KOPT-K1 (cell line): ENCODE data around the gene CHD5.

ENCODE experiments used
- H3K27ac ChIP-seq: fragments of 200-600 bp; sonication (generic); 2 replicates; pipeline ENCODE4 v1.5.1; 2016; ENCODE audit warnings: antibody characterized with exemption, mild to moderate bottlenecking, low read depth, low read length; ENCODE audit not compliant: poor library complexity, severe bottlenecking
- H3K36me3 ChIP-seq: fragments of 200-600 bp; sonication (generic); 2 replicates; pipeline ENCODE4 v1.5.1; 2017; ENCODE audit warnings: antibody characterized with exemption, mild to moderate bottlenecking, low read length, moderate library complexity; ENCODE audit not compliant: insufficient read depth
- H3K9me3 ChIP-seq: fragments of 200-600 bp; sonication (generic); 2 replicates; pipeline ENCODE4 v1.5.1; 2017; ENCODE audit warnings: antibody characterized with exemption, low read length, mild to moderate bottlenecking; ENCODE audit not compliant: insufficient read depth, poor library complexity, severe bottlenecking

CHD5 gene

GRCh38 chr1:6128276-6129081 is 51.6 kb downstream of the CHD5 start:
- Histone ChIP-seq H3K36me3 (no peaks in the 10 kb centered on the region), H3K27ac (no peak overlapping the region), H3K9me3 (peaks cover 21% of the 10 kb centered on the region)

- H3K27ac ChIP-seq, result no peak overlapping the region
- peaks cover 14% of the 10 kb centered on the region for H3K9me3 ChIP-seq
- H3K36me3 ChIP-seq, result no peaks in the 10 kb centered on the region
Observed at GRCh38 chr1:6127587-6128163, 52.4 kb downstream of the CHD5 start.

- H3K27ac ChIP-seq, result no peak overlapping the region
- H3K36me3 ChIP-seq, result no peaks in the 10 kb centered on the region
- peaks cover 3% of the 10 kb centered on the region for H3K9me3 ChIP-seq
Observed at GRCh38 chr1:6126521-6127067, 53.5 kb downstream of the CHD5 start.

GRCh38 chr1:6126028-6126427 is 54.1 kb downstream of the CHD5 start:
- no peaks in the 10 kb centered on the region for H3K9me3 ChIP-seq
- no peaks in the 10 kb centered on the region for H3K36me3 ChIP-seq
- no peak overlapping the region for H3K27ac ChIP-seq

GRCh38 chr1:6125366-6125765 is 54.8 kb downstream of the CHD5 start:
- Histone ChIP-seq H3K27ac (no peak overlapping the region), H3K9me3 (no peaks in the 10 kb centered on the region), H3K36me3 (no peaks in the 10 kb centered on the region)

GRCh38 chr1:6124746-6125365 is 55.3 kb downstream of the CHD5 start:
- no peaks in the 10 kb centered on the region for H3K9me3 ChIP-seq
- no peaks in the 10 kb centered on the region for H3K36me3 ChIP-seq
- no peak overlapping the region for H3K27ac ChIP-seq

- Histone ChIP-seq H3K27ac (no peak overlapping the region), H3K36me3 (no peaks in the 10 kb centered on the region), H3K9me3 (no peaks in the 10 kb centered on the region)
Observed at GRCh38 chr1:6124341-6124740, 55.8 kb downstream of the CHD5 start.

GRCh38 chr1:6123816-6124215 is 56.3 kb downstream of the CHD5 start:
- Histone ChIP-seq H3K9me3 (no peaks in the 10 kb centered on the region), H3K36me3 (no peaks in the 10 kb centered on the region), H3K27ac (no peak overlapping the region)

GRCh38 chr1:6123083-6123482 is 57.0 kb downstream of the CHD5 start:
- Histone ChIP-seq H3K27ac (no peak overlapping the region), H3K9me3 (no peaks in the 10 kb centered on the region), H3K36me3 (no peaks in the 10 kb centered on the region)

GRCh38 chr1:6121651-6122370 is 58.3 kb downstream of the CHD5 start:
- no peaks in the 10 kb centered on the region for H3K36me3 ChIP-seq
- no peak overlapping the region for H3K27ac ChIP-seq

GRCh38 chr1:6121021-6121421 is 59.1 kb downstream of the CHD5 start:
- H3K9me3 ChIP-seq, result no peaks in the 10 kb centered on the region
- no peak overlapping the region for H3K27ac ChIP-seq
- H3K36me3 ChIP-seq, result no peaks in the 10 kb centered on the region

More at GRCh38 chr1:6121651-6122370, 58.3 kb downstream of the CHD5 start:
- no peaks in the 10 kb centered on the region for H3K9me3 ChIP-seq

- no peaks in the 10 kb centered on the region for H3K36me3 ChIP-seq
- H3K27ac ChIP-seq, result no peak overlapping the region
- no peaks in the 10 kb centered on the region for H3K9me3 ChIP-seq
Observed at GRCh38 chr1:6118415-6118814, 61.7 kb downstream of the CHD5 start.

- Histone ChIP-seq H3K36me3 (no peaks in the 10 kb centered on the region), H3K9me3 (no peaks in the 10 kb centered on the region), H3K27ac (no peak overlapping the region)
Observed at GRCh38 chr1:6117624-6118023, 62.5 kb downstream of the CHD5 start.

GRCh38 chr1:6117064-6117463 is 63.1 kb downstream of the CHD5 start:
- no peak overlapping the region for H3K27ac ChIP-seq
- no peaks in the 10 kb centered on the region for H3K36me3 ChIP-seq

GRCh38 chr1:6116137-6116536 is 64.0 kb downstream of the CHD5 start:
- no peak overlapping the region for H3K27ac ChIP-seq
- H3K36me3 ChIP-seq, result no peaks in the 10 kb centered on the region
- H3K9me3 ChIP-seq, result no peaks in the 10 kb centered on the region

More at GRCh38 chr1:6117064-6117463, 63.1 kb downstream of the CHD5 start:
- no peaks in the 10 kb centered on the region for H3K9me3 ChIP-seq
